Duodenal mucosa (tissue), 2 donors: ENCODE measurements around the gene ZBTB38.
A peak's percentile ranks its signal among the peaks of the same experiment; 100 is the strongest.

ENCODE experiments used
- H3K27ac ChIP-seq: one replicate; pipeline ENCODE4 v1.7.0; 2013; ENCODE audit warnings: low read depth, low read length
- H3K27me3 ChIP-seq, 2 donors: one replicate each; pipeline ENCODE4 v1.7.0; 2013; ENCODE audit warnings: low read length in 2 of 2, control low read depth in 1 of 2; ENCODE audit not compliant: insufficient read depth in 2 of 2, control insufficient read depth in 1 of 2
- H3K36me3 ChIP-seq, 2 donors: one replicate each; pipeline ENCODE4 v1.7.0; 2013; ENCODE audit warnings: low read length in 2 of 2, control low read depth in 1 of 2; ENCODE audit not compliant: insufficient read depth in 2 of 2, control insufficient read depth in 1 of 2
- H3K4me1 ChIP-seq, 2 donors: one replicate each; pipeline ENCODE4 v1.7.0; 2013; ENCODE audit warnings: low read length in 2 of 2, control low read depth in 1 of 2; ENCODE audit not compliant: insufficient read depth in 2 of 2, control insufficient read depth in 1 of 2
- H3K4me3 ChIP-seq, 2 donors: one replicate each; pipeline ENCODE4 v1.7.0; 2013; ENCODE audit warnings: low read length in 2 of 2, low read depth in 1 of 2
- H3K9ac ChIP-seq, 2 donors: one replicate each; pipeline ENCODE4 v1.7.0; 2013; ENCODE audit warnings: low read length in 2 of 2, low read depth in 1 of 2
- H3K9me3 ChIP-seq, 2 donors: one replicate each; pipeline ENCODE4 v1.7.0; 2013; ENCODE audit warnings: low read length in 2 of 2, control low read depth in 1 of 2; ENCODE audit not compliant: control insufficient read depth in 1 of 2

The ZBTB38 gene

GRCh38 chr3:141331377-141332318, 36.7 kb upstream of the ZBTB38 start:
- Histone ChIP-seq H3K36me3 (no peaks in the 10 kb centered on the region), H3K27me3 (no peaks in the 10 kb centered on the region), H3K9ac (no peak overlapping the region), H3K27ac (peak overlapping the region; percentile 10), H3K9me3 (no peaks in the 10 kb centered on the region), H3K4me3 (no peak overlapping the region), H3K4me1 (peaks cover 49 to 51% of the 10 kb centered on the region in 2 donors)

- Histone ChIP-seq H3K36me3 (no peaks in the 10 kb centered on the region), H3K9me3 (no peaks in the 10 kb centered on the region), H3K9ac (no peak overlapping the region), H3K4me3 (no peak overlapping the region), H3K27ac (no peak overlapping the region), H3K27me3 (no peaks in the 10 kb centered on the region), H3K4me1 (peaks cover 50 to 51% of the 10 kb centered on the region in 2 donors)
Observed at GRCh38 chr3:141332416-141332815, 35.9 kb upstream of the ZBTB38 start.

- Histone ChIP-seq H3K36me3 (no peaks in the 10 kb centered on the region), H3K27me3 (no peaks in the 10 kb centered on the region), H3K27ac (no peak overlapping the region), H3K4me3 (no peak overlapping the region), H3K9ac (no peak overlapping the region), H3K9me3 (no peaks in the 10 kb centered on the region), H3K4me1 (peaks cover 39 to 44% of the 10 kb centered on the region in 2 donors)
Observed at GRCh38 chr3:141333836-141334626, 34.3 kb upstream of the ZBTB38 start.

- H3K36me3 ChIP-seq, result no peaks in the 10 kb centered on the region
- no peak overlapping the region for H3K27ac ChIP-seq
- no peak overlapping the region for H3K4me3 ChIP-seq
- no peak overlapping the region for H3K9ac ChIP-seq
- H3K9me3 ChIP-seq, result no peaks in the 10 kb centered on the region
- H3K27me3 ChIP-seq, result no peaks in the 10 kb centered on the region
- H3K4me1 ChIP-seq, result peaks cover 39 to 44% of the 10 kb centered on the region in 2 donors
Observed at GRCh38 chr3:141334627-141335250, 33.6 kb upstream of the ZBTB38 start.

- Histone ChIP-seq H3K9ac (no peak overlapping the region), H3K4me3 (no peak overlapping the region), H3K4me1 (peaks cover 39 to 43% of the 10 kb centered on the region in 2 donors), H3K27me3 (no peaks in the 10 kb centered on the region), H3K36me3 (no peaks in the 10 kb centered on the region), H3K27ac (no peak overlapping the region), H3K9me3 (no peaks in the 10 kb centered on the region)
Observed at GRCh38 chr3:141335531-141336061, 32.7 kb upstream of the ZBTB38 start.

GRCh38 chr3:141336672-141337522, 31.4 kb upstream of the ZBTB38 start:
- Histone ChIP-seq H3K36me3 (no peaks in the 10 kb centered on the region), H3K4me3 (no peak overlapping the region), H3K9ac (peak overlapping the region in 1 of 2 donors; percentile 15), H3K27ac (no peak overlapping the region), H3K4me1 (peaks cover 31% of the 10 kb centered on the region in 2 donors), H3K27me3 (no peaks in the 10 kb centered on the region), H3K9me3 (no peaks in the 10 kb centered on the region)

- no peaks in the 10 kb centered on the region for H3K9me3 ChIP-seq
- no peaks in the 10 kb centered on the region for H3K27me3 ChIP-seq
- H3K4me1 ChIP-seq, result peaks cover 25% of the 10 kb centered on the region in 2 donors
- no peak overlapping the region for H3K4me3 ChIP-seq
- no peak overlapping the region for H3K27ac ChIP-seq
- H3K36me3 ChIP-seq, result no peaks in the 10 kb centered on the region
- H3K9ac ChIP-seq, result no peak overlapping the region
Observed at GRCh38 chr3:141337523-141337854, 30.8 kb upstream of the ZBTB38 start.

GRCh38 chr3:141337991-141338390, 30.3 kb upstream of the ZBTB38 start:
- Histone ChIP-seq H3K9ac (no peak overlapping the region), H3K27me3 (no peaks in the 10 kb centered on the region), H3K4me1 (peaks cover 20 to 23% of the 10 kb centered on the region in 2 donors), H3K27ac (no peak overlapping the region), H3K9me3 (no peaks in the 10 kb centered on the region), H3K36me3 (no peaks in the 10 kb centered on the region), H3K4me3 (no peak overlapping the region)

- H3K36me3 ChIP-seq, result no peaks in the 10 kb centered on the region
- no peak overlapping the region for H3K27ac ChIP-seq
- no peaks in the 10 kb centered on the region for H3K9me3 ChIP-seq
- H3K9ac ChIP-seq, result no peak overlapping the region
- no peak overlapping the region for H3K4me3 ChIP-seq
- no peaks in the 10 kb centered on the region for H3K27me3 ChIP-seq
- H3K4me1 ChIP-seq, result peaks cover 21 to 23% of the 10 kb centered on the region in 2 donors
Observed at GRCh38 chr3:141338881-141339280, 29.4 kb upstream of the ZBTB38 start.
